ENCODE data around the gene DNAH3.
A peak's percentile ranks its signal among the peaks of the same experiment; 100 is the strongest.

Gene DNAH3

DNA sequence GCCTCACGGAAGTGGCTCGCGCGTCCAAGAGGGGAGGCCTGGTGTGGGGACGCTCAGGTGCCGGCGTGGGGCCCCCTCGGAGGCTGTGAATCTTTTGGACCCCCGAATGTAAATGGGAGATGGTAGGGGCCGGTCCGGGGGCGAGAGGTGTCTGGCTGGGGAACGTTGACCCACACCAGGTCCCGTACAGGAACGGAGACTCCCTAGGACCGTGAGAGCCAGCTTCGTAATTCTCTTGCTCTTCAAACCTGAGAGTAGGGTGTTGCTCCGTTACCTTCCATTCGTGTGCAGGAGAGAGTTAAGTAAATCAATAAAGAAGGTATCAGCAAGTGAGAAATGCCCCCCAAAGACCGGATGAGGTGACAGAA, 249.6 kb downstream of the DNAH3 start:
- DNase-seq, result peak; percentile 57

DNA sequence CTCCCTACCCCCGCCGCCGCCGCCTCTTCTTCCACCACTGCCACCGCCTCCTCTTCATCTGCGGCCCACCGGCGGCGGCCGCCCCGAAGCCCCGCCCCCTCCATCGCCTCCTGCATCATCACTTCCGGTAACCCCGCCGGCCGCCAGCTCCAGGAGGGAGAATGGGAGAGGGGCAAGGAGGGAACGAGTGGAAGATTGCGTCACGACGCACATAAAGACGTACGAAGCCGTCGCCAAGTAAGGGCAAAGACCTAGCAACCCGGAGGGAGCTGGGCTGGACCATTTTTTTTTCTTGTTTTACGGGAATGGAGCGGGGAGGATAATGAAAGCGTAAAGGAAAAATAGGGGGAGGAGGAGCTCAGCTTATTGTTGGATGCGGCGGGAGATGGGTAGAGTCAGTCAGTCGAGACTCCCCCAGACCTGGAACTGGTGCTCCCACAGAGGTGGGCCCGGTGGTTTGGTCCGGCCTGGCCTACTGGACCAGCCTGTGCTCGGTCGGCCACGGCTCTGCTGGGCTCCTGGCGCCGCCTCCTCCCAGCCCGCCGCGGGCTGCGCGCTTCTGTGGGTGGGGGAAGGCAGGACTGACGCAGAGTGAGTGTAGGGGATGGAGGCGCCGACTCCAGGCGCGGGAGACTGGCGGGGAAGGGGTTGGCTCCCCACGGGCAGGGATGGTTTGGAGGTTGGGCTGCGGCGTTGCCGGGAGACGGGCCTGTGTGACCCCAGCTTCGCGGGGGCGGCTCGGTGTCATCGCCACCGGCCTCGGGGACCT, 250.2 kb downstream of the DNAH3 start, which contains the start of the genes DCUN1D3 and LYRM1:
Gene DCUN1D3 (minus strand): TSS at position 60 of the 769 bp plus-strand sequence. CDS start 37,820 bp downstream, outside the sequence.
Gene LYRM1 (plus strand): TSS at position 473 of the 769 bp plus-strand sequence. CDS start 14,785 bp downstream, outside the sequence.
- DNase-seq, result peak; percentile 97

DNA sequence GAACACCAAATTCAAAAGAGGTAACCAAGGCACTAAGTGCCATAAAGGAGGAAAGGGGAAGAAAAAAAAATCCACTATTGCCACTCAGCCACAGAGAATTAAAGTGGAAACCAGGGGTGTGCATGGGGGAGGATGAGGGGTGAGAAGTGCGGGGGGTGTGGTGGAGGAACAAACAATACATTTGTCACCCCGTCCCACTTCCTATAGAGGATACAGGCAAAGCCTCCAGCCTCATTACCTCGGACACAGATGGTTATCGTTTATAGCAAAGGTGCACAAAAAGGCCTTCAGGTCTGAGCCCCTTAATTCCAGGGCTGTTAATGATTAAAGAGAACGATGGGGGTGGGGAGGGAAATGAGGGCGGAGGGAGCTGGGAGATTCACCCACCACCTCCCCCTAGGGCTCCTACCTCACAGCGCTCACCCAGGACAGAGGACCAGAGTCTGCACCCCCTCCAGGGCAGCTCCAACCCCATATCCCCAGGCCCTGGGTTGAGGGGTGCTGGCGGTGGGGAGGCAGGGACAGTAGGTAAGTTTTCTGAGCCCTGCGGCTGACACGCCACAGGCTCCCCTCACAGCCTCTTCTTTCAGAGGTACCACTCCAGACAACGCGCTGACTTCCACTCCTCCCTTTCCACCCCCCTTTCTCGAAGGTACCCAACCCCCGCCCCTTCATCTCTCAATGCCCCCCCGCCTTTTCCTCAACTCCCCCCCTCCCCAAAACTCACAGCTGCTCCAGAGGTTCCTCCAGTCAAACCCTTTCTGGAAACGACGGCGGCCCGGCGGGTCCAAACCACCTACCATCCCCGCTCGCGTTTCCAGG, 251.0 kb downstream of the DNAH3 start:
- DNase-seq, result peak; percentile 51

DNA sequence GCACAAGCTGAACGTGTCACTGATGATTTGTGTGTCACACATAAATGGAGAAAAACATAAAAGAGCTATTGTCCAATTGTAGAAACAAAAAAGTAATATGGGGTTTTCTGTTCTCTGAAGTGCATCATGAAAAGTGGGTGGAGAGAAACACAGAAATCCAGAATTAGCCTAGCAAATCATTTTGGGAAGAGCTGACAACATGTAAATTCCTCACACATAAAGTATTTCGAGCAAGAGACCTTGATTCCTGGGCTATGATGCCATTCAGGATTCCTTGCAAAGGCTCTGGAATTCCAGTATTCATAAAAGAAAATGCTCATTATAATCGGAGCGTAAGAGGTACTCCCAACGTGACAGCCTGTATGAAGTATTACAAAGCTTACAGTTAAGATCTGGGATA, 251.6 kb downstream of the DNAH3 start:
- DNase-seq, result no peak

DNA sequence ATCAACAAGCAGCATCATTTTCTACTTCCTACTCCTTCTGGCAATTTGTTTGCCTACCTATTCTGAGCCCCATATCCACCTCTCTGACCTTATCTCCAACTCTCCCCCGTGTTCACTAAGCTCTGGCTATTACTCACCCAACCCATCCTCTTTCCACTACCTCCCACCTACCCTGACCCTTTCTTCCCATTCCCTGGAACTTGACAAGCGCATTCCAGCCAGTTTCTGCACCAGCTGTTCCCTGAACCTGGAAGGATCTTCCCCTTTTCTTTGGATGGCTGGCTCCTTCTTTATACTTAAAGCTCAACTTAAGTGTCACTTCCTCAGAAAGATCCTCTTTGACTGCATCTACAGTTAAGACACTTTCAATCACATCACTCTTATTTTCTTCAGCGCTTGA, 252.7 kb downstream of the DNAH3 start:
- DNase-seq, result no peak

DNA sequence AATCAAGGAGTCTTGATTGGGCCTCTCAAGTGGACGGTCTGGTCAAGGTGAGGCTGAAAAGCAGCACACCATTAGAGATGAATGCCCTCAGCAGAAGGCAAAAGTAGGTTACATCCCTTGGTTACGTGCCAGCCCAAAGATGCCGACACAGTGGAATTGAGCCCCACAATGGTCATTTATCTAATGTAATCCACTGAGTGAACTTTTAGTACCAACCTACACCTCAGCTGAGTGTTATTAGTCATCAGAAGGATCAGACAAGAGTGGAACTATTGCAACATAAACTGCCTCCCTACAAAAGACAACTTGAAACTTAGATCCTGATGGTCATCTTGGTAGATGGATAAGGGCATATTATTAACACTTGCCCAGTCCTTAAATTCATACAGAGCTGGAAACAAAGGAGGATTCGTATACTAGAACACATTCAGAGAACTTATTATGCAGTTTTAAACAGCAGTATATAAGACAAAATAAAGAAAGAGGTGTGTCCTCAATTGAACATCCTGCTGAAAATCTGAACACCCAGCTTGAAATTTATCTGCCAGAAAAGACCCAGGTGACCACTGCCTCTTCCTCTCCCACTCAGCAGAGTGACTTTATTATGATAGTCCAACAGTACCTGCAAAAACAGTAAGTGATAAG, 253.3 kb downstream of the DNAH3 start:
- peak; percentile 11 for DNase-seq

DNA sequence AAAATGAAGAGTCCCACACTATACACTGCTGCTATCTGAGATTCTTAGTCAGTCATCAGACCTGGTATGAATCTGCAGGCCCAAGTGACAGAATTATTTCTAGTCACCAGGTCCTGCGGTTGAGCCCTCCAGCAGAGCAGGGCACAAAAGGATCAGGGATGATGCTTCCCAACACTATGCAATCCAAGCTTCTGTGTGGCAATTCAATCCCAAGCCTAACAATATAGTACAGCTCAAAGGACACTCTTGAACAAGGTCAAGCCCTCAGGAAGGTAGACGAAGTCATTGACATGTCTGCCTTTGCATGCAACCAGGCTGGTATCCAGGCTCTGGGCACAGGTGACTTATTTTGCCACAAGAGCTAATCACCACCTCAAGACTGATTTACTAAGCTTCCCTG, 256.3 kb downstream of the DNAH3 start:
- no peak for DNase-seq

DNA sequence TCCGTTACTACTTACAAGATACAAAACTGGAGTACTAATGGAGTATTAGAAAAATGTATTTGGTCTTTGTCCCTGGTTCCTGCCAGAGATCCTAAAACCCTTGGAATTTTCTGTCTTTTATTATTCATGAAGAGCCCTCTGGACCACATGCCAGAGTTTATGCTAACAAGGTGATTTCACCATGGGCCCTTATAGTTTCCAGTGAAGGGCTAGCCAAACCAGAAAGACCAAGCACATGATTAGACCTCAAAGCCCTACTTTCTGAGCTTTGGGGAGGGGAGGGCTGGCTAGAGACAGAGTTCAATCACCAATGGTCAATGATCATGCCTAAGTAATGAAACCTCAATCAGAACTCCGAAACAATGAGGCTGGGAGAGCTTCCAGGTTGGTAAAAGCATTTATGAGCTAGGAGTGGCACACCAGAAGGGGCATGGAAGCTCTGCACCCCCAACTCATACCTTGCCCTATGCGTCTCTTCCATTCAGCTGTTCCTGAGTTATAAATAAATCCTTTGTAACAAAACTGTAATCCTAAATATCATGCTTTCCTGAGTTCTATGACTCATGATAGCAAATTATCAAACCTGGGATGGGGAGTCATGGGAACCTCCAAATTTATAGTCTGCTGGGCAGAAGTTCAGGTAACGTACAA, 260.9 kb downstream of the DNAH3 start:
- no peak for DNase-seq

DNA sequence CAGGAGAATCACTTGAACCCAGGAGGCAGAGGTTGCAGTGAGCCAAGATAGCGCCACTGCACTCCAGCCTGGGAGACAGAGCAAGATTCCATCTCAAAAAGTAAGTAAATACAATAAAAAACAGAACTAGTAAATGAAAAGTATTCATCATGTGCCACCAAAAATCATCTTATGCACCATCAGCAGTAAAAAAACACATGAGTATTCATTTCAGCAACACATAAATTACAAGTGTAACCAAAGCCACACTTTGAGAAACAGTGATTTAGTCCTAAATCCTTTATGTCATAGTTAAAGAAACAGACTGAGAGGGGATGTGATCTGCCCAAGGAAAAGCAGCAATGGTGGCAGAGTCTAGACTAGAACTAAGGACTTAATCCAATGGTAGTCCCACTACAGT, 263.4 kb downstream of the DNAH3 start:
- DNase-seq, result no peak

DNA sequence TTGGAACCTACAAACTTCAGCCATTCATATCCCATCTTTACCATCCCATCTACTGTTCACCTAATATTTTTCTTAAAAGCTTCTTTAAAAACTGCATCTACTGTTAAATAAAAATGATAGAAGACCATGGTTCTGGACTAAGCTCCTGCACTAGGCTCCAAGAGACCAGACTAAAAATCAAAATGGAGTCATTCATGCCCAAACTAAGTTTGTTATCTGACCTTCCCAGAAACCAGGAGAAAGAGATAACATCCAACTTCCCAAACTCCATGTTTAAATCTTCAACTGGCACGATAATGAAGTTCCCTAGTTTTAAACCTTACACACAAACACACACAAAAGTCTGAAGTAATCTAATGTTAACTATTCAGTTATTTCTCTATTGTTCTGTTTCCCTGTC, 264.3 kb downstream of the DNAH3 start:
- DNase-seq, result no peak

DNA sequence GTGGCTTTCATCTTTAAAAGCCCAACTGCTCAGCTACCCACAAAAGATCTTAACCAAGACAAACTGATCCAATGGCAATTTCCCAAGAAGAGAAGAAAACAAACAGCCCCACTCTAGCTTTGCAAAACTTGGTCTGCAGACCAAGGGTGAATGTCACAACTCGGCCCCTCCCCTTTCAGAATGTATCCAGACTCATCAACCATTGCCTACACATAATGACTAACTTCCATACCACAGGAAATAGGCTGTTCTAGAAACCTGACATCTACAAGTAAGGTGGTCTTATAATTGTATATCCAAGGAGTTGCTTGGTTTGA, 266.4 kb downstream of the DNAH3 start:
- DNase-seq, result peak; percentile 82

DNA sequence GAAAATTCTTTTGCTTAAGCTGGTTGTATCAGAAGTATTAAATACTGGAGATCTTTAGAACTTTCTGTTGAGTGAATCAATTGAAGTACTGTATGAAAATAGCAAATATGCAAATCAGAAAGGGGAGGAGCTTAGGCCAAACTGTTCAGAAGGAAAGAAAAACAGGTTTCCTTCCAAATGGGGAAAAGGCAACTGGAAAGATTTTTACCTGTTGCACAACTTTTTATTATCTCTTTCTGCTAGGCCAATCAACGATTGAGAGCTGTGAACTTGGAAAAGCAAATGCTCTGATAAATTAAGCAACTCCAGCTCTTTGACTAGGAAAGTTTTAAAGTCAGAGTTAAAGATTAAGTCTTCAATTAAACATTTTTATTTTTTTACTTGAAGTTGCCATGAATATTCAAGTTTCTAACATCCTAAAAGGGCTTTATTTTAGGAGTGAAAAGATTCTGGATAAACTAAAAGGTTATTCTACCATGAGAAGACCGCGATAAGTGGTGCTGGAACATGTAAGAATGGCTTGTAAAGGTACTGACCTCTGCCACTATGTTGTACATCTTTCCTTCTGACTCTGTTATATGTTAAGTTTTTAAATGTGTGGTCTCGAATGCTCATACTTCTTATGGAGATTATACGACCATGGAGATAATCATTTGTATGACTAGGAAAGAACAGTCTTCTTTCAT, 266.9 kb downstream of the DNAH3 start:
- peak; percentile 39 for DNase-seq
